HG03064 (cell line): ENCODE measurements around the gene MBNL1.
A peak's percentile ranks its signal among the peaks of the same experiment; 100 is the strongest.
"Not testable (repeated sequence)": the region's sequence is repeated elsewhere in the genome, so short reads cannot be mapped to it uniquely, and the experiment has no call there.

Experiments
- ATAC-seq: cut with Tn5 transposase; IDR thresholded peaks from one replicate; pipeline ENCODE4 v1.9.1; 2021; ENCODE audit warnings: low read depth; ENCODE audit not compliant: unreplicated experiment

The MBNL1 gene

DNA sequence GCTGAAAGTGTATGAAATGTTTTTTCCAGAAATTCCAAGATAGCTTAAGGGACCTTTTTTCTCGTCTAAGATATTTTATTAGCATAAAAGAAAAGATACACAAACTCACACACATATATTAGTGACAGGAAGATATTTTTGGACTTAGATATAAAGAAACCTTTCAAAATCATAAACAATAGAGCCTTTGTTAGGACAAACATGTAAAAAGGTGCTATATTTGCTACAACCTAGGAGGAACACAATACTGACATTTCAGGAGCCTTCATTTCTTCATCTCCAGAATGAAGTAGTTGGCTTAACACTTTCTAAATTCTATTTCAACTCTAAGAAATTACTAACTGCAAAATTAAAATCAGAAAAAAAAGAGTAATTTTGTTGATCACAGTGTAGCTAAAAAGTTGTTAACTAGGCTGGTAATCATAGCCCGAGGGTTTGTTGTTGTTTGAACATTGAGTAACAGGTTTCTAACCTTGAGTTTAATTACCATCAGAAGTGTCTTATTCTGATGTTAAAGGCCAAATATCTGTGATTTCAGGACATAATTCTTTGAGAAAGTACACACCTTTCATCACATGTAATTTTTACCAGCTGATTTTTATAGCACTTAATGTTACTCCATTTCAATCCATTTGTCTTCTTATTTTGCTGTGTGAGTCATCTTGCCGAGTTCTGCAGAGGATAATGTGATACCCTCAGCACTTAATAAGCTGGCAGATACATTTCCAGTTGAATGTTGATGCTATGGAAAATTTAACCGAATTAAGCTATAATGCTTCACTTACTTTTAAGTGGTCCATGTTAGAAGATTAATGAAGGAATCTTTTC lies 97.3 kb downstream of the MBNL1 start:
- no peak for ATAC-seq

DNA sequence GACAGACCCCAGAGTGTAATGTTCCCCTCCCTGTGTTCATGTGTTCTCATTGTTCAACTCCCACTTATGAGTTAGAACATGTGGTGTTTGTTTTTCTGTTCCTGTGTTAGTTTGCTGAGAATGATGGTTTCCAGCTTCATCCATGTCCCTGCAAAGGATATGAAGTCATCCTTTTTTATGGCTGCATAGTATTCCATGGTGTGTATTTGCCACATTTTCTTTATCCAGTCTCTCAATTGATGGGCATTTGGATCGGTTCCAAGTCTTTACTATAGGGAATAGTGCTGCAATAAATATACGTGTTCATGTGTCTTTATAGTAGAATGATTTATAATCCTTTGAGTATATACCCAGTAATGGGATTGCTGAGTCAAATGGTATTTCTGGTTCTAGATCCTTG lies 98.5 kb downstream of the MBNL1 start:
- ATAC-seq = not testable (repeated sequence)

DNA sequence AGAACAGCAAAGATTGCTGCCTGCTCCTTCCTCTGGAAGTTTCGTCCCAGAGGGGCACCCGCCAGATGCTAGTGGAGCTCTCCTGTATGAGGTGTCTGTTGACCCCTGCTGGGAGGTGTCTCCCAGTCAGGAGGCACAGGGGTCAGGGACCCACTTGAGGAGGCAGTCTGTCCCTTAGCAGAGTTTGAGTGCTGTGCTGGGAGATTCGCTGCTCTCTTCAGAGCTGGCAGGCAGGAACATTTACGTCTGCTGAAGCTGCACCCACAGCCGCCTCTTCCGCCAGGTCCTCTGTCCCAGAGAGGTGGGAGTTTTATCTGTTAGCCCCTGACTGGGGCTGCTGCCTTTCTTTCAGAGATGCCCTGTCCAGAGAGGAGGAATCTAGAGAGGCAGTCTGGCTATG lies 103.9 kb downstream of the MBNL1 start:
- ATAC-seq = not testable (repeated sequence)

DNA sequence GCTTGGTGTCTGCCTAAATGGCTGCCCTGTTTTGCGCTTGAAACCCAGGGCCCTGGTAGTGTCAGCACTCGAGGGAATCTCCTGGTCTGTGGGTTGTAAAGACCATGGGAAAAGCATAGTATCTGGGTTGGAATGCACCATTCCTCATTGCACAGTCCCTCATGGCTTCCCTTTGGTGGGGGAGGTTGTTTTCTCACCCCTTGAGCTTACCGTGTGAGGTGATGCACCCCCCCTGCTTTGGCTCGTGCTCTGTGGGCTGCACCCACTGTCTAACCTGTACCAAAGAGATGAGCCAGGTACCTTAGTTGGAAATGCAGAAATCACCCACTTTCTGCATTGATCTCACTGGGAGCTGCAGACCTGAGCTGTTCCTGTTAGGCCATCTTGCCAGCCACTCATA lies 104.7 kb downstream of the MBNL1 start:
- no peak for ATAC-seq

GRCh38 chr3:152374262-152374990 lies 105.7 kb downstream of the MBNL1 start:
- no peak for ATAC-seq

DNA sequence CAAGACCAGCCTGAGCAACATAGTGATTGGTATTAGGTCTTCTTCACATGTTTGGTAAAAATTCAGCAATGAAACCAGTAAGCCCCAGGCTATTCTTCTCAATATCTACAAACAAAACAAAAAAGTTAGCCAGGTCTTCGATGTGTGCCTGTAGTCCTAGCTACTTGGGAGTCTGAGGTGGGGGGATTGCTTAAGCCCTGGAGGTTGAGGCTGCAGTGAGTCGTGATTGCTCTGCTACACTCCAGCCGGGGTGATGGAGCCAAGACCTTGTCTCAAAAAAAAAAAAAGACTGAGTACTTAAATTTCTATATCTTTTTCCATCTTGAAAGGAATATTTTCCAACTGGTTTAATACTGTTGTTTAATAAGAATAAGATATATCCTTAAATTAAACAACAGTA lies 106.8 kb downstream of the MBNL1 start:
- ATAC-seq = no peak

- peak; percentile 58 for ATAC-seq
These were observed 107.8 kb downstream of the MBNL1 start for GRCh38 chr3:152376351-152377183.

- peak; percentile 35 for ATAC-seq
These were observed 108.4 kb downstream of the MBNL1 start for GRCh38 chr3:152377184-152377570.

- ATAC-seq = no peak
These were observed 110.8 kb downstream of the MBNL1 start for GRCh38 chr3:152379415-152380042.

DNA sequence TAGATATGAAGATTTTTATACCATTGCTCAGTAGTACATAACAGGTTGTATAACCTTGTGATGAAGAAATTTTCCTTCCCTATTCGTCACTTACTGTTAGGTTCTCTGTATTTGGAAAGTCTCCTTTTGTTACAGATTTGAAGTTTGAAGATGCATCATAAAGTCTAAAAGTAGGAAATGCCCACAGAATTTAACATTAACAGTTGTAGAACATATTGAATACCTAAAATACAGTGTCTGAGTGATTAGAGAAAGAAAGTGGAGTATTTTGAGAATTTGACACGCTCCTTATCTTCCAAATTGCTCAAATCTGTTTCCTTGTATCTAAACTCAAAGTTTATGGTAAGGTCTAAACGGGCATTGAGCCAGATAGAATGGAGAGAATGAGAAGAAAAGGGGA lies 111.3 kb downstream of the MBNL1 start:
- ATAC-seq = no peak

GRCh38 chr3:152381881-152382295 lies 113.2 kb downstream of the MBNL1 start:
- no peak for ATAC-seq

DNA sequence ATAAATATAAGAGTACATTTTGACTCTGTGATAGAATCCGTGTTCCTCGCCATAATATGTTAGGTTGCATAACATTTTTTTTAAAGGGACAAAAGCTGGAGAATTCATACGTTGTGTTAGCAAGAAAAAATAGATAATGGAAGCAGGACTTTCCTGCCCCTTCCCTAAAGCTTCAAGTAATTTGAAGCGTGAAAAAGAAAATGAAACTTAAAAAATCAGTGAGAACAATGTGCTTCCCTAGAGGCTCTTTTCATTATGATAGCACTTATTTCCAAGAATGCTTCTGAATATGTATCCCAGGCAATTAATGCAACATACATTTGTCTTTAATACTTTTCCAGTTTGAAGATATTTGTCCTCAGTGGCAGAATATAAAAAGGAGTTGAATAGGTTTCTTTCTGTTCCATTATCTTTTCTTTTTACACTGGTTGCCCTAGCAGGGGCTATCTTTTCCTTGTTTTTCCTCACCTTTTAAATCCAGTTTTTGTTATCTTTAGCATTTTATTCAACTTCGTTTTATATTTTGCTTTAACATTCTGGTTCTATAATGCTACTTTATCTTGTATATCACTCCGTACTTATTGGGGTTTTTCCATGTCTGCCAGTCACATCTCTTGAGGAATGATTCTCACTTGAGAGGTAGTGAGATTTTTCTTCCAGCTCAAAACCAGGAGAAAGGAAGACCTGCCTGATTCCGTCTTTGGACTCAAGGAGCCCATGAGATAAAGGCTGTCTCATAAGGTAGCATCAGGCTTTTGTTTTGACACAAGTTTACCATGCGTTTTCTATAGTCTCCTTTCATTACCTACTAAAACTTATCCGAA lies 113.8 kb downstream of the MBNL1 start:
- ATAC-seq = no peak

DNA sequence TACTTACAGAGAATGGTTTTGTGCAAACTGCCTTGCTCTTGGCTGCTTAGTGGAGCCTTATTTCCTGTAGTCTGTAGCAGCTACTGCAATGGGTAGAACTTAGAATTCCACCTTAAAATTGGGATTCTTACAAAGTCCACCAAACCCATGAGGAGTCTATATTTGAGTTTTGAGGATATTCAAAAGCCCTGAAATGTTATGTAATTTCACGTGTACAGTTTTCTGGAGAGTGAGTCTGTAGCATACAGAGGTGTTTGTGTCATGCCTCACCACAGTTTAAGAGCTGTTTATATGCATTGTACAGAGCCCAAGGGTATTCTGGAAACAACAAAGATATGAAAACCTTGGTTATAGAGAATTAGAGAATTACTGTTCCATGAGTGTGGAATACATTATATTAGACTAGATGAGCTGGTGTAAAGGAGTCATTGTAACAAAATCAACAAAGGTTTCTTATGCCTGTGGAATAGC lies 114.4 kb downstream of the MBNL1 start:
- no peak for ATAC-seq

GRCh38 chr3:152384412-152384811 lies 115.7 kb downstream of the MBNL1 start:
- ATAC-seq = no peak

DNA sequence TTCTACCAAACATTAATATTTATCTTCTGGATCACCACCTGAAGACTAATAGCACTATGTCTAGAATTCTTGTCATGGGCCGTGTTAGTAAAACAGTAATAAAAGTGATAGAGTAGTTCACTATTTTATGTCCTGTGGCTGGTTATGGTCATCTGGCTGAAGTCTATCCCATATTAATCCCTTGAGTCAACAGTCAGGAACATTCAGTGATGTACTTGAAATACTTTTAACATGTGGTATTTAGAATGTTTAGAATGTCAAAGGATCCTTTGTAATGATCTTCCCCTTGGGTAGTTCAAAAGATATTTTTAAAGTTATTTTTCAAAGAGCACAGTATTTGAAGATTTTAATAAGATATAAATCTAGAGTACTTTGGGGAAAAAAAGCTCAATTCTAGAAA lies 117.0 kb downstream of the MBNL1 start:
- ATAC-seq = no peak

DNA sequence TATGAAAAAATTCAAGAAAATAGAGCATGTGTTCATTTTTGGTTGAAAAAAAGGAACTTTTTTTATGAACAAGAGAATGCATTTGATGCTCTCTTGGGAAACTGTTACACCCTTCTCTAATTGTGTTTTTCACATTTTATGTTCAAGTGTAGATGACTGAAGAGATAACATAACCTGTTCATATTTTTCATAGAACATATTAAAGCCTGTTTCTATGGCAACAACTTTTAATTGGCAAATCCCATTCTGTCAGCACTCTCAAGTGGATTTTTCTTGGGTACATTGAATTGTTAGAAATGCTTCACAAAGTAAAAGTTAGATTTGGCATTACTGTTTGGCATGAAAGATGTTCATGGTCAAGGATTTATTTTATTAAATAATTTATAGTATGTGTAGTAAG lies 117.5 kb downstream of the MBNL1 start:
- no peak for ATAC-seq

- no peak for ATAC-seq
These were observed 119.9 kb downstream of the MBNL1 start for GRCh38 chr3:152388631-152389030.

DNA sequence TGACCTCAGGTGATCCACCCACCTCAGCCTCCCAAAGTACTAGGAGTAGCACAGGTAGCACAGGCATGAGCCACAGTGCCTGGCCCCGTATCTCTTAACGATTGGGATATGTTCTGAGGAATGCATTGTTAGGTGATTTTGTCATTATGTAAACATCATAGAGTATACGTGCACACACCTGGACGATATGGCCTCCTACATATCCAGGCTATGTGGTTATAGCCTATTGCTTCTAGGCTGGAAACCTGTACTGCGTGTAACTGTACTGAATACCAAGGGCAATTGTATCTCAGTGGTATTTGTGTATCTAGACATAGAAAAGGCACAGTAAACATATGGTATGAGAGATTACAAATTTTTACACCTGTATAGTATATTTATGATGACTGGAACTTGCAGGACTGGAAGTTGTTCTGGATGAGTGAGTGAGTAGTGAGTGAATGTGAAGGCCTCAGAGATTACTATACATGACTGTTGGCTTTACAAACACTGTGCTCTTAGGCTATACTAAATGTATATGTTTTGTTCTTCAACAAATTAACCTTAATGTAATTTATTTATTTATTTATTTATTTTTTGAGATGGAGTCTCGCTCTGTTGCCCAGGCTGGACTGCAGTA lies 120.7 kb downstream of the MBNL1 start:
- ATAC-seq = no peak

GRCh38 chr3:152390647-152391046 lies 121.9 kb downstream of the MBNL1 start:
- no peak for ATAC-seq
